DND-41 (cell line): Measurements from ENCODE around the gene IFNA6.

Source experiments
- EZH2 ChIP-seq: IDR thresholded peaks from 3 replicates; pipeline ENCODE4 v1.6.1; 2012; ENCODE audit warnings: borderline replicate concordance, low read depth, mild to moderate bottlenecking, moderate library complexity, low read length, inconsistent platforms; ENCODE audit not compliant: severe bottlenecking
- TF ChIP-seq, protein P1 (sequence below): IDR thresholded peaks from 2 replicates; pipeline ENCODE4 v1.5.1; 2012; ENCODE audit warnings: borderline replicate concordance, low read length, moderate library complexity, mild to moderate bottlenecking; ENCODE audit not compliant: poor library complexity, severe bottlenecking; ENCODE audit errors: extremely low read depth

DNA sequence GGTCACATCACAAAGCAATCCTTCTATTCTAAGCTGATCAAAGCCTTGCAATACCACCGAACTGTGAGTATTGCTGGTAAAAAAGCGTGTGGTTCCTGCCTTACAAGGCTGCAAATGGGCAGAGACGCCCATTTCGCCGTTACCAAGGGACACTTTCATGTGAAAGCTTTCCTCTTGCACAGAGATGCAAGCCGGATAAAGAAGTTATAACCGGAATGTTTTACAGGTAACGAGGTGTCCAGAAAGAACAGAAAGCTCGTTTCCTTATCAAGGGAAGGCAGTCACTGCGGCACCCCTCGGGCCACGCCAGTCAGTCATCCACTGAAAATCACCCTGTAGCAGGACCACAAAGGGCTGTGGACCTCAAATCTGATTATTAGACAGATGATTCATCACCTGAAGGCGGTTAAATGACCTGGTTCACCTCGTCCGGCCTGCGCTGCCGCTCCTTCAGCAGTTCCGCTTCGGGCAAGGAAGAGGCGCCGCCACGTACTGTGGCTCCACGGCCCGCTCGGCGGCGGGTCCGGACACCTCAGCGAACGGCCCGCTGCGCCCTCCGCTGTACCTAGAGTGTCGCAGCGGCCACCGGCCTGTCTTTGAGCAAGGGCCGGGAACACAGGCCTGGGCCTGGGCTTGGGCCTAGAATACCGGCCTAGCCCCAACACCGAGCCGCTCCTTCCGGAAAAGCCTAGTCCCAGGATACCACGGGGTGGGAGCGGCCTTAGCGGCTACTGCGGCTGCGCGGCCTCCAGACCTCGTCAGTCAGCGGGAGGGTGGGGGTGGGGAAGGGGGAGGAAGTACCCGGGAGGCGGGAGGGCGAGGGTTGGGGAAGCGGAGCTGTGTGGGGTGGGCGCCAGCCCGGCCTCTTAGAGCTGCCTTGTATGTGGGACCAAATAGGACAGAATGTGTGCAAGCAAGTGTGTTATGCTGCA is 15.7 kb downstream of the IFNA6 start, which contains the start of gene KLHL9:
- TF ChIP-seq, protein P1, sequence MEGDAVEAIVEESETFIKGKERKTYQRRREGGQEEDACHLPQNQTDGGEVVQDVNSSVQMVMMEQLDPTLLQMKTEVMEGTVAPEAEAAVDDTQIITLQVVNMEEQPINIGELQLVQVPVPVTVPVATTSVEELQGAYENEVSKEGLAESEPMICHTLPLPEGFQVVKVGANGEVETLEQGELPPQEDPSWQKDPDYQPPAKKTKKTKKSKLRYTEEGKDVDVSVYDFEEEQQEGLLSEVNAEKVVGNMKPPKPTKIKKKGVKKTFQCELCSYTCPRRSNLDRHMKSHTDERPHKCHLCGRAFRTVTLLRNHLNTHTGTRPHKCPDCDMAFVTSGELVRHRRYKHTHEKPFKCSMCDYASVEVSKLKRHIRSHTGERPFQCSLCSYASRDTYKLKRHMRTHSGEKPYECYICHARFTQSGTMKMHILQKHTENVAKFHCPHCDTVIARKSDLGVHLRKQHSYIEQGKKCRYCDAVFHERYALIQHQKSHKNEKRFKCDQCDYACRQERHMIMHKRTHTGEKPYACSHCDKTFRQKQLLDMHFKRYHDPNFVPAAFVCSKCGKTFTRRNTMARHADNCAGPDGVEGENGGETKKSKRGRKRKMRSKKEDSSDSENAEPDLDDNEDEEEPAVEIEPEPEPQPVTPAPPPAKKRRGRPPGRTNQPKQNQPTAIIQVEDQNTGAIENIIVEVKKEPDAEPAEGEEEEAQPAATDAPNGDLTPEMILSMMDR, result no peak
- TF ChIP-seq EZH2, result no peak
